Pulmonary artery endothelial cell (primary cell): ENCODE results near the gene GPR61. TPM values are rescaled to one million over a fixed set of nuclear protein-coding genes. Genes with fewer than 3 reads are reported as not detected.

Source experiments
- DNase-seq: peaks from one replicate; pipeline ENCODE4 v3.0.0-alpha.2; 2011; ENCODE audit warnings: low read depth, low spot score
- total RNA-seq: library from RNA; depleted of rRNA; stranded (reverse); fragments of >200 nt; gene quantifications from 2 replicates; pipeline ENCODE4 v1.2.3, GENCODE V29; 2014

GPR61 gene
- total RNA-seq, 1 donor from 2014 or later: 0.46 TPM

- no peak for DNase-seq
Observed at GRCh38 chr1:109569323-109569722, 29.7 kb downstream of the GPR61 start.

GRCh38 chr1:109570414-109570813 is 30.7 kb downstream of the GPR61 start:
- DNase-seq: no peak

- no peak for DNase-seq
Observed at GRCh38 chr1:109573785-109574184, 34.1 kb downstream of the GPR61 start.

DNA sequence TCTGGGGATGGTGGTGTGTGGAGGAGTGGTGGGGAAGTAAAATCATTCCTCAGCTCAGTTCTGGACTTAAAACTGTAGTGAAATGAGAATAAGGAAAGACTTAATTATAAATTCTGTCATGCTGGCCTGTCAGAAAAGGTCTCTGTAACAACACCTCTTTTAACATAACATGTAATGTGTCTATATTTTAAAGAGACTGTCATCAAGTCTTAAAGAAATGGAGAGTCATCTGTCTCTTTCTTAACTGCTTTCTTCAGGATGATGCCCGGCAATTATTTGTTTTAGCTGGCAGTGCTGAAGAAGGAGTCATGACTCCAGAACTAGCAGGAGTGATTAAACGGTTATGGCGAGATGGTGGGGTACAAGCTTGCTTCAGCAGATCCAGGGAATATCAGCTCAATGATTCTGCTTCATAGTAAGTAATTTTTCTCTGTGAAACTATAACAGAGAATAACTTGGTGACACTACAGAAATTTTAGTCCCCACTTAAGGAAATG is 39.3 kb downstream of the GPR61 start:
- no peak for DNase-seq

GRCh38 chr1:109579491-109579890 is 39.8 kb downstream of the GPR61 start:
- no peak for DNase-seq

DNA sequence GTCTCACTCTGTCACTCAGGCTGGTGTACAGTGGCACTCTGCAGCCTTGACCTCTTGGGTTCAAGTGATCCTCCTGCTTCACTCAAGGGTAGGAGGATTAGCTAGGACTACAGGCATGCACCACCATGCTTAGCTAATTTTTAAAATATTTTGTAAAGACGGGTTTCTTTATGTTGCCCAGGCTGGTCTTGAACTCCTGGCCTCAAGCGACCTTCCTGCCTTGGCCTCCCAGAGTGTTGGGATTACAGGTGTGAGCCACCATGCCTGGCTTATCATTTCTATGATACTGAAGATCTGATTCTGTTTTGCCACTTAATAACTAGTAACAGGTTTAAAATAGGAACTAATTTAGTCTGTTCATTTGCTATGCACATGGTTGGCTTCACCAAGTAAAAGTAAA is 42.3 kb downstream of the GPR61 start:
- DNase-seq: no peak

DNA sequence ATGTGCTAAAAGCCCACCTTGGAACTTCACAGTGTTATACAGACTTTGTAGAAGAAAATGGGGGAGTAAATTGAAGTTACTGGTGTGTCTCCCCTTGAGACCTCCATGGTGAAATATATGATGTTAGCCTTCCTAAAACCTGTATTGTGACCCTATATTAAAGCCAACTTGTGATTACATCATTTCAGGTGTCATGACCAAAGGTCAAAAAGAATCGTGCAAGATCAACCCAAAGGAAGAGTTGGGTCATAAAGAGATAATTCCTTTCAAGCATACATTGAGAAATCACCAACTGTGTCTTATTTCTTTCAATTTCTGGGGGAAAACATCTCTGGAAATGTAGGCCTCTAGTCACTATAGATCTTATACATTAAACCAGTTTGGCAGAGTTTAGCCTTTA is 45.1 kb downstream of the GPR61 start:
- no peak for DNase-seq

- no peak for DNase-seq
Observed at GRCh38 chr1:109586055-109586454, 46.4 kb downstream of the GPR61 start.

DNA sequence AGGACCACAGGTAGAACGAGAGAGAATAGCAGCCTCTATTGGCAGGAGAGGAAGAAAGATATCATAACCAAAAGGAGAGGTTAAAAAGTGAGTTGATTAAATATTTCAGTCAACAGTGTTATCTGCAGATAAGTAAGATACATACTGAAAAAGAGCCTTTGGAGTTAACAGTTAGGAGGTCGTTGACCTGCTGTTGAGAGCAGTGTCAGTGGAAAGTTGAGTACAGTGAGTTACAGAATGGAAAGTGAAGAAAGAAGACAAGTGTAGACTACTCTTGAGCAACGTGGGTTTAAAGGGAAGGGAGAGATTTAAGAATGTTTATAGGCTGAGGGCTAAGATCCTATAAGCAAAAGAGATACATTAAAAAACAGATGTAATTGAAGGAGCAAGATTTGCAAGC is 49.5 kb downstream of the GPR61 start:
- no peak for DNase-seq

- no peak for DNase-seq
Observed at GRCh38 chr1:109589679-109590078, 50.0 kb downstream of the GPR61 start.

GRCh38 chr1:109592916-109593315 is 53.2 kb downstream of the GPR61 start:
- DNase-seq: no peak

- DNase-seq: no peak
Observed at GRCh38 chr1:109595531-109595930, 55.9 kb downstream of the GPR61 start.

Other genes starting within 250 kb of the GPR61 start
- gene MYBPHL, start 232.9 kb upstream of the GPR61 start, total RNA-seq: not detected in 2 replicates
- gene SORT1, start 142.0 kb upstream of the GPR61 start, total RNA-seq: 14.5 and 18.4 TPM in 2 replicates
- gene PSMA5, start 113.4 kb upstream of the GPR61 start, total RNA-seq: 69.6 and 74.4 TPM in 2 replicates
- 0.04 TPM in 1 of 2 replicates, not detected in the other for gene SYPL2, start 73.3 kb upstream of the GPR61 start, total RNA-seq
- 0.99 and 1.1 TPM in 2 replicates for gene ATXN7L2, start 56.0 kb upstream of the GPR61 start, total RNA-seq
- 4.0 and 5.0 TPM in 2 replicates for gene CYB561D1, start 45.8 kb upstream of the GPR61 start, total RNA-seq
- gene AMIGO1, start 30.1 kb upstream of the GPR61 start, total RNA-seq: 1.8 and 2.4 TPM in 2 replicates
- 18.7 and 21.4 TPM in 2 replicates for gene GNAI3, start 8.7 kb downstream of the GPR61 start, total RNA-seq
- gene GNAT2, start 79.7 kb downstream of the GPR61 start, total RNA-seq: 0.26 and 0.42 TPM in 2 replicates
- gene AMPD2, start 80.0 kb downstream of the GPR61 start, total RNA-seq: 47.8 and 49.5 TPM in 2 replicates
- gene GSTM4, start 116.2 kb downstream of the GPR61 start, total RNA-seq: 2.5 and 3.3 TPM in 2 replicates
- 1.1 and 7.2 TPM in 2 replicates for gene GSTM2, start 128.2 kb downstream of the GPR61 start, total RNA-seq
- not detected in 2 replicates for gene GSTM1, start 147.9 kb downstream of the GPR61 start, total RNA-seq
- 0.13 and 0.18 TPM in 2 replicates for gene GSTM5, start 172.4 kb downstream of the GPR61 start, total RNA-seq
- 25.0 and 57.0 TPM in 2 replicates for gene GSTM3, start 201.2 kb downstream of the GPR61 start, total RNA-seq
- 0.26 TPM in 1 of 2 replicates, not detected in the other for gene EPS8L3, start 224.1 kb downstream of the GPR61 start, total RNA-seq